SHP77 (cell line): ENCODE measurements around the gene ARFGAP1.
"Not testable (repeated sequence)": the region's sequence is repeated elsewhere in the genome, so short reads cannot be mapped to it uniquely, and the experiment has no call there.

Source experiments
- DNase-seq, 2 experiments: peaks; one replicate each; lab custom pipeline; 2025; lab: John Stamatoyannopoulos, UW

The ARFGAP1 gene

GRCh38 chr20:63290677-63291472 lies 18.3 kb downstream of the ARFGAP1 start:
- peak; percentile 49 to 65 for DNase-seq

DNA sequence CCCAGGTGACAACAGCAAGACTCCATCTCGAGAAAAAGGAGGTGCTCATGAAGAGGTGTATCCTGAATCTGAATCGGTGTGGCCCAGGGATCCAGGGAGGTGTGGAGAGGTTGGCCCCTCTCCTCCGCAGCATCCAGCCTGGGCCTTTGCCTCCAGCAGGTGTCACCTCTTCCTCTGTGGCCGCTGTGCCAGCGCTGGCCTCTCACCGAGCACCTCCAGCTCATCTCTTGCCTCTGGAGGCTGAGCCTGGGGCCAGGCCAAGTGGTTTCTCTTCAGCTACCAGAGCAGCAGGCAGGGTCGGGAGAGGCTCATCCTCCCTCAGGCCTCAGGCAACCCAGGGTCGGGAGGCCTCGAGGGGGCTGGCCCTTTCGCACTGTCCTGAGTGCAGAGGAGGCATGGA lies 19.2 kb downstream of the ARFGAP1 start:
- no peak for DNase-seq

DNA sequence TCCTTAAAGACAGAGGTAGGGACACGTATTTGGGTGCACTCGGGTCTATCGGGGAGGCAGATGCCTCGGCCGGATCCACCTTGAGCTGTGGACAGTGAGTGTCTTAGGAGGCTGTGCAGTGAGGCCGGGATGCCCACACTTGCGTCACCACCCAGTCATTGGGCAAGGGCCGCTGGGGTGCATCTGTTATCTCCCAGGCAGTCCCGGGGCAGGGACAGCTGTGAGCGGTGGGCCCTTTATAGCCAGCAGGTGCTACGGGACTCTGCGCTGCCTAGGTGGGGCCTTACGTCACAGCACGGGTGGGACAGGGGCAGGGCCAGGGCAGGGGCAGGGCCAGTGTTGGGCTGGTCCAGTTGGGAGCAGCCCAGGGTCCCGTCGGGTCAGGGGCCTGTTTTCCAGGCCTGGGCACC lies 19.7 kb downstream of the ARFGAP1 start:
- no peak for DNase-seq

DNA sequence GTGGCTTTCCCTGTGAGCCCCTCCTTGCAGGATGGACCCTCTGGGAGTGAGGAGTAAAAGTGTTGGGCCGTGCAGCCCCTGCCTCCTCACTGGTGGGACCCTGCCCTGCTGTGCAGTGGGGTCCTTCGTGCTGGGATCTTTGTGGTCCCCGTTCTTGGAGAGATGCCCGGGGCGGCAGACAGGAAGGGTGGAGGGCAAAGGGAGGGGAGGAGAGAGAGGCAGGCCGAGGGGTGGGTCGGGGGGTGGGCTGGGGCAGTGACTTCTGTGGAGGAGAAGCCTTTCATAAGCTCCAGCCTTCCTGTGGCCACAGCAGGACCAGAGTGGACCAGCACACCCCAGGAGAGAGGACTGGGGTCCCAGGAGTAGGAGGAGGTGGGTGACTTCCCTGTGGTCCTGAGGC lies 20.3 kb downstream of the ARFGAP1 start, which contains the start of gene COL20A1:
Gene COL20A1, plus strand, starts transcription at position 283 of the 400 bp plus-strand sequence. CDS start 1,922 bp downstream, outside the sequence.
- DNase-seq, result no peak

- DNase-seq, result no peak
Observed at GRCh38 chr20:63293456-63293855, 20.8 kb downstream of the ARFGAP1 start.

DNA sequence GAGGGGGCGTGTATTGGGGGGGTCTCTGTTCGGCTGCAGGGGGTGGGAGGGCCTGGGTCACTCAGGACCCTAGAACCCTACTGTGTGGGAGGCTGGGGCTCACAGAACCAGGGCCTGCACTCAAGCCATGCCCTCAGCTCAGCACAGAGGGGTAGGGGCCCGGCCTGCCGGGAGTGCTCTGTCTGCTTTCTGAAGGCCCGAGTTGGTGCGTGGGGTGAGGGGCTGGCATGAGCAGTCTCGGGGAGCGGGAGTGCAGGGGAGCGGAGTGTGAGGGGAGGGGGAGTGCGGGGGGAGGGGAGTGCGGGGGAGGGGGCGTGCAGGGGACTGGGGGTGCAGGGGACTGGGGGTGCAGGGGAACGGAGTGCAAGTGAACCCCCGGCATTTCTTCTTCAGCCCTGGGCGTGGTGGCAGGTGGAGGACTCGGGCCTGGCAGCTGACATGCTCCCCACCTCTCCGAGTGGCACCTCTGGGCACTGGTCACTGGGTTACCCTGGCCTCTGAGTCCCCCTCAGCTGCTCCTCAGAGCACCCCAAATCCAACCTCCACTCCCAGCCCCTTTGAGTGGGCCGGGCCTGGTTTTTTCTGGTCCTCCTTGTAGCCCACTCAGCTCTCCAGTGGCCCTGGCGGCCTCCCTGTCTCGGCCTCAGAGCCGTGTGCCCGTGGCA lies 21.4 kb downstream of the ARFGAP1 start:
- DNase-seq, result no peak

GRCh38 chr20:63294536-63294900 lies 21.9 kb downstream of the ARFGAP1 start:
- DNase-seq, result no peak

DNA sequence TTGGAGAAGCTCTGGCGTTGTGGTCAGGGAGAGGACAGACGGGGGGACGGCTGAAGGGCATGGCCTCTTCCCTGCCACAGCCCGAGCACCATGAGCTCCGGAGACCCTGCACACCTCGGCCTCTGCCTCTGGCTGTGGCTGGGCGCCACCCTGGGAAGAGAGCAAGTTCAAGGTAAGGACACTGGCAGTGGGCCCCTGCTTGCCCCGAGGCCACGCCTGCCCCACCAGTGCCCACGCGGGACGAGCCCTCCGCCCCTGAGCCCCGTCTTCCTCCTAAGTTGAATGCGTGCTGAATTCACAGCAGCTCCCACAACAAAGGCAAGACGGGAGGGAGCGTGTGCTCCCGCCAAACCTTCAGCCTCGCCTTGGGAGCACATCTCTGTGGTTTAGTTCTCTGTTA lies 22.4 kb downstream of the ARFGAP1 start:
- DNase-seq, result no peak

GRCh38 chr20:63295422-63295821 lies 22.8 kb downstream of the ARFGAP1 start:
- DNase-seq, result no peak

DNA sequence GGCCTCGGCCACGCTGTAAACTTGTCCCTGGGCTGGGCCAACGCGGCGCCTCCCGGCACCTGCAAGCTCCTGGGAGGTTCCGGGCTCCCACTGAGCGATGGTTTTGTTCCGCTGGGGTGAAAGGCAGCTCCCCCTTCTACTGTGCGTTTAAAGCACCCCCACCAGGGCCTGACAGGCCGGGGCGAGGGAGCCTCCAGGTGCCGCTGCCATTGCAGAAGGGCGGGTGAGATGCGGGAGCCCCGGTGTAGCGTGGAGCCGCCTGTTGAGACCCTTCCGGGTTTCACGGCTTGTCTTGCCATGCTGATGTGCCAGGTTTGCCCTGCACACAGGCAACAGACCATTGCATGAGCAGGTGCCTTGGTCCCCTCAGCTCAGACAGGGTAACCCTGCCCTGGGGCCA lies 23.2 kb downstream of the ARFGAP1 start:
- no peak for DNase-seq

DNA sequence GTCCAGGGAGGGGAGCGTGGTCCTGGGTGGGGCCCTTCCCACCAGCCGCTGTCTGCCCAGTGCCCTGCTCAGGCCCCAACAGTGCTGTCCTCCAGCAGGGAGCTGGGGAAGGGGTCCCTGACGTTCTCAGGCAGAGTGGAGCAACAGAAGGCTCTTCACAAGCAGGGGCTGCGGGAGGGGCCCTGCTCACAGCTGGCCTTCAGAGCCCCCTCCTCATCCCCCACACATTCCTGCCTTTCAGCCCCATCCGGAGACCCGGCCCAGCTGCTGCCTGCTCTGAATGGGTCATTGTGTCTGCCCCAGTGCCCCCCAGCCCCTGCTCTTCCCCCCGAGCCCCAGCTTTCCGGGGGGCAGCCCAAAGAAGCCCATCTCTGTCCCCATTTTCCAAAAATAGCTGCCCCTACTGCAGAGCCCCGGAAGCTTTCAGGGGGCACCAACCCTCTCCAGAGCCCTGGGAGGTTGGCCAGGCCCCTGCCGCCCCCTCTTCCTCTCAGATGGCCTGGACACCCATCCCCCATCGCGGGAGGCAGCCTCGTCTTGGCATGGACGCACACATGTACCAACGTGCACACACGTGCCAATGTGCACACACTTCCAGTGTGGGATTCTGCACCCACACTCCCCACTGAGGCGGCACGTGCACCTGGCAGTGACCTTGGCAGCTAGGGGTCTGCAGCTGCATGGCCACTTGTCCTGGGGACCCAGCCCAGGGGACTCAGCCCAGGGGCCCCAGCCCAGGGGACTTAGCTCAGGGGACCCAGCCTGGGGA lies 24.1 kb downstream of the ARFGAP1 start:
- no peak for DNase-seq

DNA sequence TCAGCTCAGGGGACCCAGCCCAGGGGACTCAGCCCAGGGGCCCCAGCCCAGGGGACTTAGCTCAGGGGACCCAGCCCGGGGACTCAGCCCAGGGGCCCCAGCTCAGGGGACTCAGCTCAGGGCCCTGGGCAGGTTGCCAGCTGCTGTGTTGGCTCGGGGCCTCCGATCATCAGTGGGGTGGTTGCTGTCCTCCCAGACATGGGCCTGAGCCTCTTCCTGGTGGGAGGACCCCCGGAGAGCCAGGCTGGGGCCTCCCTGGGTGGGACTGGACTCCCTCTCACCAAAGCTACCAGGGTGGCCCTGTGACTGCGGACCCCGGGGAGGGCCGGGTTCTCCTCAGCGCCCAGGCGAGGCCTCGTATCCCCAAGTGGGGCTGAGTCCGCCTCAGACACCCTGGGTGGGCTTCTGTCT lies 24.8 kb downstream of the ARFGAP1 start:
- DNase-seq, result no peak

- no peak for DNase-seq
Observed at GRCh38 chr20:63297796-63298572, 25.4 kb downstream of the ARFGAP1 start.

DNA sequence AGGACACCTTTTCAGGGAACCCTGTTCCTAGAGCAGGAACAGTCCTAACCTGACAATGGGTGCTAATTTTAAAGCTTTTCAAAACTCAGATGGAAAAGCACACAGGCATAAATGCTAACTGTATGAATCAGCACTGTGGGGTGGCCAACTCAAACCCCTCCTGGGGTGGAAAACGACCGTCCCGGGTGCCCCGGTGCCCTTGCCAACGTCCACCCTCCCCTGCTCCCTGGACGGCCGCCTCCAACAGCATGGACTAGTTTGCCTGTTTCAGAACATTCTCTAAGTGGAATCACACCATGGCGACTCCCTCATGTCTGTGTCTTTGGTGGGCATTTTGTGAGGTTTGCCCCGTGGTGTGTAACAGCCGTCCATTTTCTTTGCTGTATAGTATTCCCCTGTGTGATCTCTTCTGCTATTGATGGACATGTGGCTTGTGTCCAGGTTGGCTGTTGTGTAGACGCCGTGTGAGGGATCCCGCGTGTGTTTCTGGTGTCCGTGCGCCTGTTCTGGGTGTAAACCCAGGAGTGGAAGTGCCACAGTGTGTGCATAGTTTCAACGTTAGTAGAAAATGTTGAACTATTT lies 26.2 kb downstream of the ARFGAP1 start:
- no peak for DNase-seq

GRCh38 chr20:63301671-63302070 lies 29.1 kb downstream of the ARFGAP1 start:
- no peak for DNase-seq

DNA sequence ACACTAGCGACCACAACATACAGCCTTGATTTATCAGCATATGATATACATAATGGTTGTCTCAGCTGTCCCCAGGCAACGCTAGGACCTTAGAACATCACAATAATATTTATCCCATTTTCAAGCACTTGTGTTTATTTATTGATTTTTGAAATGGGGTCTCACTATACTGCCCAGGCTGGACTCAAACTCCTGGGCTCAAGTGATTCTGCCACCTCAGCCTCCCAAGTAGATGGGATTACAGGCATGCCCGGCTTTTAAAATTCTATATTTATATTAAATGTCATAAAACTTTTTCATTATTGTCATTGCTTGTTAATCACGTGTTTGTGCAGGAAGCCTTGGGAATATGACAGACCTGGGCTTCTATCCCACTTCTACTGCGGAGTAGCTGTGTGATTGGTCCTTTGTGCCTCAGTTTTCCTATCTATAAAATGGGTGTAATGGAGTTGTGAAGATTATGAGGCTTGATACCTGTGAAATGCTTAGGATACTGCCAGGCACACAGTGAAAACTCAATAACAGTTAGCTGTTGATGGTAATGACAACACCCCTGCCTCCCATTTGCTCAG lies 30.6 kb downstream of the ARFGAP1 start:
- DNase-seq, result no peak

DNA sequence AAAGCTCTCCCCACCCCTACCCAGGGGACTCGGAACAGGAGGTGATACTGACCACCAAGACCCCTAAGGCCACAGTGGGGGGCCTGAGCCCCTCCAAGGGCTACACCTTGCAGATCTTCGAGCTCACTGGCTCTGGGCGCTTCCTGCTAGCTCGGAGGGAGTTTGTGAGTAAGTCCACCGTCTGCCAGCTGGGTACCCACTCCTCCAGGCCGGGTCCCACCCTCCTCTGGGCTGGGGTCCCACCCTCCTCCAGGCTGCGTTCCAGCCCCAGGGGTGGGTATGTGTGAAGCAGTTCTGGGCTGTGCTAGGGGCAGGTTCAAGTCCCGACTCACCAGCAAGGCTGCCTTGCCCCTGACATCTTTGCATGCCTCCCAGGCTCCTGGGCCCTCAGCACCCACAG lies 32.8 kb downstream of the ARFGAP1 start:
- DNase-seq, result no peak

- not testable (repeated sequence) for DNase-seq
Observed at GRCh38 chr20:63305933-63306672, 33.5 kb downstream of the ARFGAP1 start.

GRCh38 chr20:63306673-63307537 lies 34.3 kb downstream of the ARFGAP1 start:
- DNase-seq, result no peak
